Stomach (tissue), 4 donors: ENCODE results near the gene CHERP.

Source experiments
- EP300 ChIP-seq: sonication (generic); formaldehyde crosslinking; IDR thresholded peaks from one replicate; pipeline ENCODE4 v1.6.1; 2017; ENCODE audit warnings: antibody characterized with exemption
- POLR2A ChIP-seq, 4 donors: fragments of 450-650 bp; IDR thresholded peaks; one replicate each; pipeline ENCODE4 v1.6.1; 2016; ENCODE audit warnings: antibody characterized with exemption in 4 of 4, control low read depth in 2 of 4, mild to moderate bottlenecking in 1 of 4, moderate library complexity in 1 of 4
- POLR2AphosphoS5 ChIP-seq, 3 donors: sonication (generic); formaldehyde crosslinking; IDR thresholded peaks; one replicate each; pipeline ENCODE4 v1.6.1; 2016; ENCODE audit warnings: antibody characterized with exemption in 3 of 3
- TF ChIP-seq, protein P1 (sequence below), 7 experiments: fragments of 450-650 bp in 4 of 7; fragments of 200-600 bp in 3 of 7; sonication (generic) in 3 of 7; IDR thresholded peaks; one replicate each; pipeline ENCODE4 v1.5.1; 2016 to 2019; ENCODE audit warnings: antibody characterized with exemption in 7 of 7, control low read depth in 2 of 7, mild to moderate bottlenecking in 1 of 7

- TF ChIP-seq, protein P1, sequence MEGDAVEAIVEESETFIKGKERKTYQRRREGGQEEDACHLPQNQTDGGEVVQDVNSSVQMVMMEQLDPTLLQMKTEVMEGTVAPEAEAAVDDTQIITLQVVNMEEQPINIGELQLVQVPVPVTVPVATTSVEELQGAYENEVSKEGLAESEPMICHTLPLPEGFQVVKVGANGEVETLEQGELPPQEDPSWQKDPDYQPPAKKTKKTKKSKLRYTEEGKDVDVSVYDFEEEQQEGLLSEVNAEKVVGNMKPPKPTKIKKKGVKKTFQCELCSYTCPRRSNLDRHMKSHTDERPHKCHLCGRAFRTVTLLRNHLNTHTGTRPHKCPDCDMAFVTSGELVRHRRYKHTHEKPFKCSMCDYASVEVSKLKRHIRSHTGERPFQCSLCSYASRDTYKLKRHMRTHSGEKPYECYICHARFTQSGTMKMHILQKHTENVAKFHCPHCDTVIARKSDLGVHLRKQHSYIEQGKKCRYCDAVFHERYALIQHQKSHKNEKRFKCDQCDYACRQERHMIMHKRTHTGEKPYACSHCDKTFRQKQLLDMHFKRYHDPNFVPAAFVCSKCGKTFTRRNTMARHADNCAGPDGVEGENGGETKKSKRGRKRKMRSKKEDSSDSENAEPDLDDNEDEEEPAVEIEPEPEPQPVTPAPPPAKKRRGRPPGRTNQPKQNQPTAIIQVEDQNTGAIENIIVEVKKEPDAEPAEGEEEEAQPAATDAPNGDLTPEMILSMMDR (IDR thresholded peaks at IDR 0.05) = no peak
- no peak for TF ChIP-seq EP300
- TF ChIP-seq POLR2AphosphoS5 (IDR thresholded peaks at IDR 0.05) = no peak
- no peak for TF ChIP-seq POLR2A (IDR thresholded peaks at IDR 0.05)
These were observed 59.5 kb downstream of the CHERP start for GRCh38 chr19:16482745-16483144.
